Measurements from ENCODE around the gene LRP1-AS. TPM values are rescaled to one million over a fixed set of nuclear protein-coding genes. Genes with fewer than 3 reads are reported as not detected.

The LRP1-AS gene
- total and polyA plus RNA-seq, 5 donors, result not detected

- Histone ChIP-seq H3K27me3 (ENCODE audit: control insufficient read depth, insufficient read depth) (no peaks in the 10 kb centered on the region), H3K27ac (ENCODE audit: low read length) (no peak overlapping the region), H3K4me1 (ENCODE audit: control insufficient read depth, insufficient read depth, low read length) (no peaks in the 10 kb centered on the region), H3K9me3 (ENCODE audit: control insufficient read depth, low read length) (no peaks in the 10 kb centered on the region), H3K4me3 (ENCODE audit: low read length) (no peak overlapping the region)
- 93% methylated on average over 20 of the region's 20 CpGs for WGBS
- DNase-seq (peak in 1 of 3 donors; percentile 44), ATAC-seq (no peak)
- intact Hi-C loops (cut with DNase I), result loop anchor here in 2 of 4 donors (5.0 to 10.0 kb wide), 2 partner anchors 113 to 116 kb away; no protein-coding TSS in a partner anchor
These were observed 33.0 kb upstream of the LRP1-AS start for GRCh38 chr12:57180321-57180989.

GRCh38 chr12:57179331-57180086 lies 32.1 kb upstream of the LRP1-AS start:
- no peaks in the 10 kb centered on the region for H3K27me3 ChIP-seq (ENCODE audit: control insufficient read depth, insufficient read depth)
- no peaks in the 10 kb centered on the region for H3K9me3 ChIP-seq (ENCODE audit: control insufficient read depth, low read length)
- no peak overlapping the region for H3K4me3 ChIP-seq (ENCODE audit: low read length)
- intact Hi-C loops (cut with DNase I), result loop anchor here (5.0 to 10.0 kb wide), 4 partner anchors 57 to 115 kb away; partner anchors contain the start of gene NEMP1 (in 1 of the 4)
- ATAC-seq (no peak), DNase-seq (peak in 2 of 3 donors; percentile 39 to 52)
- H3K27ac ChIP-seq (ENCODE audit: low read length), result no peak overlapping the region
- no peaks in the 10 kb centered on the region for H3K4me1 ChIP-seq (ENCODE audit: control insufficient read depth, insufficient read depth, low read length)
- WGBS, result 87% methylated on average over 27 of the region's 27 CpGs

DNA sequence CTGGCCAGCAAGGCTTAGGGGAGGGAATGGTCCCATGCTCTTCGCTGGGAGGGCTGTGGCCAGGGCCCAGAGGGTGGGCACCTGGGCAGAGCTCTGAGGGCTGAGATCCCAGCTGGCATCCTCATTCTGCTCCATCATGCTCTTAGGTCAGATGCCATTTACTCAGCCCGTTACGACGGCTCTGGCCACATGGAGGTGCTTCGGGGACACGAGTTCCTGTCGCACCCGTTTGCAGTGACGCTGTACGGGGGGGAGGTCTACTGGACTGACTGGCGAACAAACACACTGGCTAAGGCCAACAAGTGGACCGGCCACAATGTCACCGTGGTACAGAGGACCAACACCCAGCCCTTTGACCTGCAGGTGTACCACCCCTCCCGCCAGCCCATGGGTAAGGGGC lies 30.8 kb upstream of the LRP1-AS start:
- Histone ChIP-seq H3K27me3 (ENCODE audit: control insufficient read depth, insufficient read depth) (no peaks in the 10 kb centered on the region), H3K4me1 (ENCODE audit: control insufficient read depth, insufficient read depth, low read length) (no peaks in the 10 kb centered on the region), H3K9me3 (ENCODE audit: control insufficient read depth, low read length) (no peaks in the 10 kb centered on the region), H3K4me3 (ENCODE audit: low read length) (no peak overlapping the region), H3K27ac (ENCODE audit: low read length) (no peak overlapping the region)
- DNase-seq (peak in 2 of 3 donors; percentile 27 to 42), ATAC-seq (no peak)
- WGBS, result 85% methylated on average over 14 of the region's 14 CpGs
- intact Hi-C loops (cut with DNase I), result loop anchor here in 2 of 4 donors (5.0 to 10.0 kb wide), 2 partner anchors 56 to 103 kb away; partner anchors contain the start of gene NEMP1 (in 1 of the 2)

DNA sequence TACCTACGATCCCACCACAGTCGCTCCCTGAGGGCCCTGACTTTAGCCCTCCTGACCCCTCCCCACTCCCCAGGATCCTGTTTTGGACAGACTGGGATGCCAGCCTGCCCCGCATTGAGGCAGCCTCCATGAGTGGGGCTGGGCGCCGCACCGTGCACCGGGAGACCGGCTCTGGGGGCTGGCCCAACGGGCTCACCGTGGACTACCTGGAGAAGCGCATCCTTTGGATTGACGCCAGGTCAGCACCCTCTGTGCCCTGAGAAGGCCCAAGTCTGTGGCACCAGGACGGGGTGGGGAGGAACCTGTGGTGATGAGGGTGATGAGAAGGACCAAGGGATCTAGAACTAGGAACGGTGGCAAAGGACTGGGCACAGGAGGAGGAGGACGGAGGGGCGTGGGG lies 29.9 kb upstream of the LRP1-AS start:
- Histone ChIP-seq H3K4me1 (ENCODE audit: control insufficient read depth, insufficient read depth, low read length) (no peaks in the 10 kb centered on the region), H3K4me3 (ENCODE audit: low read length) (no peak overlapping the region), H3K27ac (ENCODE audit: low read length) (no peak overlapping the region), H3K27me3 (ENCODE audit: control insufficient read depth, insufficient read depth) (no peaks in the 10 kb centered on the region), H3K9me3 (ENCODE audit: control insufficient read depth, low read length) (no peaks in the 10 kb centered on the region)
- peak in 2 of 3 donors; percentile 57 to 62 for DNase-seq
- intact Hi-C loops (cut with DNase I), result loop anchor here in 2 of 4 donors (5.0 to 10.0 kb wide), 2 partner anchors 55 to 103 kb away; partner anchors contain the start of gene NEMP1 (in 1 of the 2)
- ATAC-seq, result no peak
- WGBS, result 93% methylated on average over 16 of the region's 16 CpGs

DNA sequence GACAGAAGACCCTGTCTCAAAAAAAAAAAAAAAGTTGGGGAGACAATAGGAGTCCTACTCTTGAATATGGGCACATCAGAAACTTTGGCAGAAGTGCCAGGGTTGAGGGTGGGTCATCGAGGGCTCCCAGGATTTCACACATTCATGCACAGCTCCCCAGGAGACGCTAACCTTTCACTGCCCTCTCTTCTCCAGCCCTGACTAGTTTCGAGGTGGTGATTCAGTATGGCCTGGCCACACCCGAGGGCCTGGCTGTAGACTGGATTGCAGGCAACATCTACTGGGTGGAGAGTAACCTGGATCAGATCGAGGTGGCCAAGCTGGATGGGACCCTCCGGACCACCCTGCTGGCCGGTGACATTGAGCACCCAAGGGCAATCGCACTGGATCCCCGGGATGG lies 29.4 kb upstream of the LRP1-AS start:
- Histone ChIP-seq H3K27ac (ENCODE audit: low read length) (no peak overlapping the region), H3K9me3 (ENCODE audit: control insufficient read depth, low read length) (no peaks in the 10 kb centered on the region), H3K4me3 (ENCODE audit: low read length) (no peak overlapping the region), H3K27me3 (ENCODE audit: control insufficient read depth, insufficient read depth) (no peaks in the 10 kb centered on the region), H3K4me1 (ENCODE audit: control insufficient read depth, insufficient read depth, low read length) (no peaks in the 10 kb centered on the region)
- ATAC-seq (no peak), DNase-seq (peak in 1 of 3 donors; percentile 32)
- intact Hi-C loops (cut with DNase I), result loop anchor here in 2 of 4 donors (5.0 to 10.0 kb wide), 2 partner anchors 55 to 102 kb away; partner anchors contain the start of gene NEMP1 (in 1 of the 2)
- WGBS, result 89% methylated on average over 9 of the region's 9 CpGs

DNA sequence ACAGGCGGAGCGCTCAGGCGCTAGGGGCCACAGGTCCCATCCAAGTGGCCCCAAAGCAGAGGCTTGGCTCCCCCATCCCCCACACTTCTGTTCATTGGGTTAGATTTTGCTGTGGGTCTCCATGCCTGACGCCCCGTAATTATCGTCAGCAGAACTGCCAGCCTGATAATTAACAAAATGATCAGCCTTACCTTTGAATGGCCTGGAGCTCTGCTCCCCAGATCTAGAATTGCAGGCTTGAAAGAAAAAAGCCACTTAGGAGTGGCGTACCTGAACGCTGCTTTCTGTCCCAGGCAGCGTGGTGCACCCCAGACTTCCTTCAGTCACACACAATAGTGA lies 28.7 kb upstream of the LRP1-AS start:
- WGBS, result 88% methylated on average over 9 of the region's 9 CpGs
- DNase-seq (no peak), ATAC-seq (no peak)
- intact Hi-C loops (cut with DNase I), result loop anchor here in 2 of 4 donors (5.0 to 10.0 kb wide), 2 partner anchors 54 to 101 kb away; partner anchors contain the start of gene NEMP1 (in 1 of the 2)
- Histone ChIP-seq H3K9me3 (ENCODE audit: control insufficient read depth, low read length) (no peaks in the 10 kb centered on the region), H3K4me3 (ENCODE audit: low read length) (no peak overlapping the region), H3K27me3 (ENCODE audit: control insufficient read depth, insufficient read depth) (no peaks in the 10 kb centered on the region), H3K4me1 (ENCODE audit: control insufficient read depth, insufficient read depth, low read length) (no peaks in the 10 kb centered on the region), H3K27ac (ENCODE audit: low read length) (no peak overlapping the region)

DNA sequence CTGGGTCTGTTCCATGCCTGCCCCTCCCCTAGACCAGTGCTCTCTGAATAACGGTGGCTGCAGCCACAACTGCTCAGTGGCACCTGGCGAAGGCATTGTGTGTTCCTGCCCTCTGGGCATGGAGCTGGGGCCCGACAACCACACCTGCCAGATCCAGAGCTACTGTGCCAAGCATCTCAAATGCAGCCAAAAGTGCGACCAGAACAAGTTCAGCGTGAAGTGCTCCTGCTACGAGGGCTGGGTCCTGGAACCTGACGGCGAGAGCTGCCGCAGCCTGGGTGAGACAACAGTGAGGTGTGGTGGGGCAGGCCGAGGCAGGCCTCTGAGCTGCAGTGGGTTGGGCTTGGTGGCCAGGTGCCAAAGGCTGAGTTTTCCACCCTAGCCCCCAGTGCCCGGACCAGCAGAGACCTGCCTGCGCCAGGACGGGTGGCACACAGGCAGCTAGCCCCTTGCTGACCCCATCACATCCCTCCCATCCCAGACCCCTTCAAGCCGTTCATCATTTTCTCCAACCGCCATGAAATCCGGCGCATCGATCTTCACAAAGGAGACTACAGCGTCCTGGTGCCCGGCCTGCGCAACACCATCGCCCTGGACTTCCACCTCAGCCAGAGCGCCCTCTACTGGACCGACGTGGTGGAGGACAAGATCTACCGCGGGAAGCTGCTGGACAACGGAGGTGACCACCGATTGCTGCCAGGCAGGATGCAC lies 28.2 kb upstream of the LRP1-AS start:
- Histone ChIP-seq H3K9me3 (ENCODE audit: control insufficient read depth, low read length) (no peaks in the 10 kb centered on the region), H3K4me3 (ENCODE audit: low read length) (no peak overlapping the region), H3K4me1 (ENCODE audit: control insufficient read depth, insufficient read depth, low read length) (no peaks in the 10 kb centered on the region), H3K27me3 (ENCODE audit: control insufficient read depth, insufficient read depth) (no peaks in the 10 kb centered on the region), H3K27ac (ENCODE audit: low read length) (no peak overlapping the region)
- intact Hi-C loops (cut with DNase I), result loop anchor here in 3 of 4 donors (2.0 to 10.0 kb wide), 3 partner anchors 51 to 101 kb away; partner anchors contain the start of gene NEMP1 (in 1 of the 3)
- WGBS, result 53% methylated on average over 29 of the region's 29 CpGs
- ATAC-seq (peak; percentile 42 to 49), DNase-seq (peak; percentile 86 to 94 (median 93))

- WGBS, result 85% methylated on average over 14 of the region's 14 CpGs
- no peaks in the 10 kb centered on the region for H3K9me3 ChIP-seq (ENCODE audit: control insufficient read depth, low read length)
- H3K4me1 ChIP-seq (ENCODE audit: control insufficient read depth, insufficient read depth, low read length), result no peaks in the 10 kb centered on the region
- H3K4me3 ChIP-seq (ENCODE audit: low read length), result no peak overlapping the region
- ATAC-seq (no peak), DNase-seq (peak in 2 of 3 donors; percentile 48 to 50)
- no peaks in the 10 kb centered on the region for H3K27me3 ChIP-seq (ENCODE audit: control insufficient read depth, insufficient read depth)
- intact Hi-C loops (cut with DNase I), result loop anchor here in 2 of 4 donors (2.0 to 10.0 kb wide), 2 partner anchors 49 to 99 kb away; partner anchors contain the start of gene NEMP1 (in 1 of the 2)
- H3K27ac ChIP-seq (ENCODE audit: low read length), result no peak overlapping the region
These were observed 26.3 kb upstream of the LRP1-AS start for GRCh38 chr12:57173683-57174082.

- ATAC-seq, result peak; percentile 14 to 16
- no peak overlapping the region for H3K27ac ChIP-seq (ENCODE audit: low read length)
These were observed 25.7 kb upstream of the LRP1-AS start for GRCh38 chr12:57173089-57173488.

GRCh38 chr12:57171668-57172067 lies 24.2 kb upstream of the LRP1-AS start:
- Histone ChIP-seq H3K27me3 (ENCODE audit: control insufficient read depth, insufficient read depth) (no peaks in the 10 kb centered on the region), H3K9me3 (ENCODE audit: control insufficient read depth, low read length) (no peaks in the 10 kb centered on the region), H3K27ac (ENCODE audit: low read length) (no peak overlapping the region), H3K4me1 (ENCODE audit: control insufficient read depth, insufficient read depth, low read length) (no peaks in the 10 kb centered on the region), H3K4me3 (ENCODE audit: low read length) (no peak overlapping the region)
- ATAC-seq (peak in 1 of 2 donors; percentile 23), DNase-seq (peak; percentile 50 to 69 (median 67))
- 53% methylated on average over 4 of the region's 4 CpGs for WGBS
- intact Hi-C loops (cut with DNase I), result loop anchor here in 1 of 4 donors (10.0 kb wide), 1 partner anchor 97 kb away; the partner anchor contains the start of gene NEMP1

More at GRCh38 chr12:57173089-57173488, 25.7 kb upstream of the LRP1-AS start:
- Histone ChIP-seq H3K4me1 (ENCODE audit: control insufficient read depth, insufficient read depth, low read length) (no peaks in the 10 kb centered on the region), H3K4me3 (ENCODE audit: low read length) (no peak overlapping the region), H3K9me3 (ENCODE audit: control insufficient read depth, low read length) (no peaks in the 10 kb centered on the region), H3K27me3 (ENCODE audit: control insufficient read depth, insufficient read depth) (no peaks in the 10 kb centered on the region)
- WGBS, result 63% methylated on average over 11 of the region's 11 CpGs
- intact Hi-C loops (cut with DNase I), result loop anchor here in 1 of 4 donors (10.0 kb wide), 1 partner anchor 98 kb away; the partner anchor contains the start of gene NEMP1
- DNase-seq, result peak in 2 of 3 donors; percentile 62 to 71
